NT2/D1 (cell line): ENCODE results near the gene GPC6.

Experiments used
- YY1 ChIP-seq: IDR thresholded peaks from 2 replicates; pipeline ENCODE4 v1.6.1; 2011; ENCODE audit not compliant: insufficient read length, insufficient read depth
- ZNF274 ChIP-seq: IDR thresholded peaks from 2 replicates; pipeline ENCODE4 v1.6.1; 2011; ENCODE audit warnings: mild to moderate bottlenecking, low read depth, low read length

DNA sequence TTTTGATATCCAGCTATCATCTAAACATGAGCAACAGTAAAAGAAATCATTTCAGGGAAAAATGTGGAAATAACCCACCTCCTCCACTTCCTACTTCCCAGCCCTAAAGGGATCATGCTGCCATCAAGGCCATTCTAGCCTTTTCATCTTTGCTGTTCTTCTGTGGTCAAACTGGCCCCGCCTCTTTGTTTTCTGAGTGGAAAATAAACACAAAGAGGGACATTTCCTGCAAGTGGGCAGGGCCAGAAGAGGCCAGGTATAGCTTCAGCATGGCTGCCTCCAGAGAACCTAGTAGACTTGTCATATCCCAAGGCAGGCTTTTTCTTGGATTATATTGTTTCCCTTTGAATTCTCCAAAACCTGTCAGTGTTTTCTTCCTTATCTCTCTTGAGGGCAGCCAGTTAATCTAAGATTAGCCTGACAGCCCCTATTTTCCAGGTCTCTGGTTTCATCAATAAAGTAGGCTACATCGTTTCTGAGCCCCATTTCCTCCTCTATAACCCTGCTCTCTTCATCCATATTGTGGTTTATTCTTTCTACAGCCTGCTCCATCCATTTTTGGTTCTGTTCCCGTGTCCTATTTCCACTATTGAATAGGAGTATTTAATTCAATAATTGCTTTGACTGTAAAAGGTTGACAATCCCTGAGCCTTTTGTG, 117.6 kb downstream of the GPC6 start:
- no peak for TF ChIP-seq ZNF274
- TF ChIP-seq YY1, result no peak
